Neuronal stem cell (in vitro differentiated cells): ENCODE data around the gene STARD13.

ENCODE experiments used
- DNase-seq: peaks from one replicate; pipeline ENCODE4 v3.0.0-alpha.2; 2013; ENCODE audit warnings: low spot score
- H2AFZ ChIP-seq: one replicate; pipeline ENCODE4 v1.6.1; 2013; ENCODE audit warnings: mild to moderate bottlenecking, low read length, inconsistent platforms
- H2AK5ac ChIP-seq: 2 replicates; pipeline ENCODE4 v1.6.1; 2013; ENCODE audit warnings: low read depth, mild to moderate bottlenecking, inconsistent platforms, low read length, moderate library complexity, mixed read lengths
- H2BK120ac ChIP-seq: 2 replicates; pipeline ENCODE4 v1.6.1; 2013; ENCODE audit warnings: low read depth, mild to moderate bottlenecking, inconsistent platforms, low read length, moderate library complexity, mixed read lengths
- H2BK12ac ChIP-seq: one replicate; pipeline ENCODE4 v1.6.1; 2013; ENCODE audit warnings: low read length, inconsistent platforms
- H2BK15ac ChIP-seq: 2 replicates; pipeline ENCODE4 v1.6.1; 2013; ENCODE audit warnings: mild to moderate bottlenecking, low read length, inconsistent platforms, mixed read lengths
- H2BK5ac ChIP-seq: one replicate; pipeline ENCODE4 v1.6.1; 2013; ENCODE audit warnings: inconsistent platforms, mild to moderate bottlenecking, low read length, moderate library complexity
- H3K14ac ChIP-seq: one replicate; pipeline ENCODE4 v1.6.1; 2013; ENCODE audit warnings: low read length, inconsistent platforms
- H3K18ac ChIP-seq: 2 replicates; pipeline ENCODE4 v1.6.1; 2013; ENCODE audit warnings: low read length, inconsistent platforms
- H3K23ac ChIP-seq: 2 replicates; pipeline ENCODE4 v1.6.1; 2013; ENCODE audit warnings: low read depth, mild to moderate bottlenecking, mixed read lengths, low read length, inconsistent platforms; ENCODE audit not compliant: poor library complexity
- H3K27ac ChIP-seq: replicated peaks from 3 replicates; pipeline ENCODE4 v1.5.1; 2013; ENCODE audit warnings: low read length, inconsistent platforms
- H3K27me3 ChIP-seq, 3 experiments: 2 replicates each; pipeline ENCODE4 v1.6.1; 2013; ENCODE audit warnings: low read length in 3 of 3, mild to moderate bottlenecking in 2 of 3, inconsistent platforms in 1 of 3, low read depth in 1 of 3, mixed read lengths in 1 of 3, moderate library complexity in 1 of 3; ENCODE audit not compliant: control insufficient read depth in 3 of 3, insufficient read depth in 3 of 3
- H3K36me3 ChIP-seq, 2 donors: replicated peaks in 1 of 2; 2 replicates each; pipeline ENCODE4 v1.6.1; 2013; ENCODE audit warnings: low read length in 2 of 2; ENCODE audit not compliant: control insufficient read depth in 2 of 2, insufficient read depth in 2 of 2
- H3K4ac ChIP-seq: 2 replicates; pipeline ENCODE4 v1.6.1; 2013; ENCODE audit warnings: inconsistent platforms, mild to moderate bottlenecking, low read length, moderate library complexity
- H3K4me1 ChIP-seq, 2 donors: 1 replicate in 1 of 2; 2 replicates in 1 of 2; pipeline ENCODE4 v1.6.1; 2013; ENCODE audit warnings: low read length in 2 of 2, low read depth in 1 of 2; ENCODE audit not compliant: control insufficient read depth in 2 of 2, insufficient read depth in 1 of 2
- H3K4me2 ChIP-seq: one replicate; pipeline ENCODE4 v1.6.1; 2013; ENCODE audit warnings: mild to moderate bottlenecking, low read length, inconsistent platforms; ENCODE audit not compliant: insufficient read depth, poor library complexity, severe bottlenecking
- H3K4me3 ChIP-seq, 2 donors: 2 replicates each; pipeline ENCODE4 v1.5.1; 2013; ENCODE audit warnings: low read length in 2 of 2, mild to moderate bottlenecking in 2 of 2, inconsistent platforms in 1 of 2, moderate library complexity in 1 of 2
- H3K79me1 ChIP-seq: one replicate; pipeline ENCODE4 v1.6.1; 2013; ENCODE audit warnings: low read depth, mild to moderate bottlenecking, inconsistent platforms, low read length, moderate library complexity
- H3K9ac ChIP-seq: one replicate; pipeline ENCODE4 v1.6.1; 2013; ENCODE audit warnings: mild to moderate bottlenecking, low read depth, low read length, inconsistent platforms; ENCODE audit not compliant: poor library complexity
- H3K9me3 ChIP-seq, 2 donors: replicated peaks in 1 of 2; 2 replicates each; pipeline versions ENCODE3 to v1.6.1; 2013; ENCODE audit warnings: low read length in 2 of 2, mild to moderate bottlenecking in 2 of 2, inconsistent platforms in 1 of 2, low read depth in 1 of 2, mixed read lengths in 1 of 2, moderate library complexity in 1 of 2; ENCODE audit not compliant: control insufficient read depth in 2 of 2, insufficient read depth in 1 of 2
- H4K8ac ChIP-seq: one replicate; pipeline ENCODE4 v1.6.1; 2013; ENCODE audit warnings: low read depth, mild to moderate bottlenecking, inconsistent platforms, low read length, moderate library complexity
- H4K91ac ChIP-seq: one replicate; pipeline ENCODE4 v1.6.1; 2013; ENCODE audit warnings: low read length, low read depth, mild to moderate bottlenecking, inconsistent platforms; ENCODE audit not compliant: poor library complexity
- WGBS, 2 donors: extraction: QIAGEN DNeasy Blood & Tissue Kit; methylation state at CpG; one replicate each; pipeline ENCODE4 v1.1.7; 2013; ENCODE audit warnings: missing lambda C conversion rate in 2 of 2, mixed read lengths in 1 of 2; ENCODE audit not compliant: insufficient read length in 2 of 2, insufficient replicate concordance in 1 of 2; ENCODE audit errors: extremely low coverage in 2 of 2; 5-methylcytosine and 5-hydroxymethylcytosine counted together

The STARD13 gene

DNA sequence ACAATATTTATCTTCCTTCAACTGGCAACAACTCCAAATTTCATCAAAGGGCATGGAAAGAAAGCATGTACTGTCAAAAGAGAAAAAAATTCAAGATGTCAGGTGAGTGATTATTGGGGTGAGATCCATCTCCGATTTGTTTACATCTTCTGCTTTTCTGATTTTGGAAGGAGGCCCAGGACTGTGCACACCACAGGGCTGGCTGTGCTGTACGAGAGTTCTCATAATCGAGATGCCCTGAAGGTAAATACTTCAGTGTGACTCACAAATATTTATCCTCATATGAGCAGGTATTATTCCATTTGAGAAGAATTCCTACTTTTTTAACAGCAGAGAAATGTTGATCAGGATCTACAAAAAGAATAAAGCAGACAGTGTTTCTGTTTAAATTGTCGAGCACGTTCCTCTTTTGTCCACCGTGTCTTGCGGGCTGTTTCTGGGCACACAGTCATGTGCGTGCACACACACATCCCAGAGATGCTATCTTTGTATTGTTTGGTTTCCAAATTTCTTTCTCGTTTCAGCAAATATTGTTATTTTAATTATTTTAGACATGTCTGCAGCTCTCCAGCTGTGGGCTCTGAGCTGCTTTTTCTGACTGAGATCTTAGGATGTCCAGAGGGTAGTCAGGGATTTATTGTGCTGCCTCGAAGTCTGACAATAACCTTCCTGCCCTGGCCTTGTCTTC lies 165.6 kb downstream of the STARD13 start:
- Histone ChIP-seq H4K91ac (no peak overlapping the region), H2AFZ (no peak overlapping the region), H2BK12ac (no peak overlapping the region), H2BK120ac (no peak overlapping the region), H3K23ac (no peak overlapping the region), H3K9me3 (no peaks in the 10 kb centered on the region), H3K18ac (no peak overlapping the region), H3K27me3 (no peaks in the 10 kb centered on the region), H3K4ac (no peak overlapping the region), H2BK5ac (no peak overlapping the region), H3K36me3 (no peaks in the 10 kb centered on the region), H3K4me3 (no peak overlapping the region), H3K9ac (no peak overlapping the region), H2BK15ac (no peak overlapping the region), H3K79me1 (no peaks in the 10 kb centered on the region), H3K4me1 (peaks cover 4 to 11% of the 10 kb centered on the region in 2 donors), H4K8ac (no peak overlapping the region), H3K27ac (no peak overlapping the region), H3K14ac (no peak overlapping the region), H3K4me2 (no peak overlapping the region), H2AK5ac (no peak overlapping the region)
- no CpG with 5 or more reads among the region's 10 CpGs for WGBS, 2 donors
- DNase-seq: no peak

DNA sequence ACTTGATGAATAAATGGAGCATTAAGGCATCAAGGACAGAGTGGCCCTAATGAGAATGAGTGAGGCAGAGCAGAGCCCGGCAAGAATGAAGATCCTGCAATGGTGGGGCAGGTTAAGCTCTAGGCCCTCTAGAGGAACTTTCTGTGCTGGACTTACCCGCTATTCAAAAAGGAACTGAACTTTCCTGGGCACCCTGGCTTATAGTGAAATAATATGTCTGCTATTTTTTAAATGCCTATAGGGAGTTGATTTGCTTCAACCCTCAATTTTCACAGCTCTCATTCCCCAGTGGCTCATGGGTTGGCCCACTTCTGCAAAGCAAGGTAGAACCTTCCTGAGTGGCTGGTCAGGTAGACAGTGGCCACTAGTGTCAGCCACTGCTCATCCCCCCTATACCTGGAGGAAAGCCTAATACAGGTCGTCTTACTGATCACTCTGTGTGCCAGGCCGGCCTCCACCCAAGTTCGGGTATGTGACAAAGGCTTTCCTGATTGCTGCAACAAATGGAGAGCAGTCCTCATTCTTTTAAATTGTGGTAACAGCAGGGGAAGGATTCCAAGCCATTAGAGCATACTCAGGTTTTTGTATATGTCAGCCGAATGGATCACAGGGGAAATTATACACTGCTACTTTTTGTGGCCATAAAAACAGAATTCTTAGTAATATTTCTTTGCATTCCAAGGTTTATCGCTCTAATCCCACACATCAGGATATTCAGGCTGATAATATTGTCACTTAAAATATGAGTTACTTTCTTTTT lies 166.4 kb downstream of the STARD13 start:
- no peak for DNase-seq
- no peak overlapping the region for H4K91ac ChIP-seq
- no peak overlapping the region for H2BK5ac ChIP-seq
- no CpG with 5 or more reads among the region's 7 CpGs for WGBS, 2 donors
- H2BK12ac ChIP-seq: no peak overlapping the region
- no peak overlapping the region for H2BK120ac ChIP-seq
- no peaks in the 10 kb centered on the region for H3K79me1 ChIP-seq
- no peak overlapping the region for H2AFZ ChIP-seq
- H3K14ac ChIP-seq: no peak overlapping the region
- peaks cover 4 to 11% of the 10 kb centered on the region in 2 donors for H3K4me1 ChIP-seq
- H3K27me3 ChIP-seq: no peaks in the 10 kb centered on the region
- H3K23ac ChIP-seq: no peak overlapping the region
- no peak overlapping the region for H3K4ac ChIP-seq
- H3K9ac ChIP-seq: no peak overlapping the region
- no peak overlapping the region for H3K18ac ChIP-seq
- H2AK5ac ChIP-seq: no peak overlapping the region
- H3K36me3 ChIP-seq: no peaks in the 10 kb centered on the region
- H2BK15ac ChIP-seq: no peak overlapping the region
- no peak overlapping the region for H3K4me3 ChIP-seq
- H4K8ac ChIP-seq: no peak overlapping the region
- H3K27ac ChIP-seq: no peak overlapping the region
- no peak overlapping the region for H3K4me2 ChIP-seq
- H3K9me3 ChIP-seq: no peaks in the 10 kb centered on the region

DNA sequence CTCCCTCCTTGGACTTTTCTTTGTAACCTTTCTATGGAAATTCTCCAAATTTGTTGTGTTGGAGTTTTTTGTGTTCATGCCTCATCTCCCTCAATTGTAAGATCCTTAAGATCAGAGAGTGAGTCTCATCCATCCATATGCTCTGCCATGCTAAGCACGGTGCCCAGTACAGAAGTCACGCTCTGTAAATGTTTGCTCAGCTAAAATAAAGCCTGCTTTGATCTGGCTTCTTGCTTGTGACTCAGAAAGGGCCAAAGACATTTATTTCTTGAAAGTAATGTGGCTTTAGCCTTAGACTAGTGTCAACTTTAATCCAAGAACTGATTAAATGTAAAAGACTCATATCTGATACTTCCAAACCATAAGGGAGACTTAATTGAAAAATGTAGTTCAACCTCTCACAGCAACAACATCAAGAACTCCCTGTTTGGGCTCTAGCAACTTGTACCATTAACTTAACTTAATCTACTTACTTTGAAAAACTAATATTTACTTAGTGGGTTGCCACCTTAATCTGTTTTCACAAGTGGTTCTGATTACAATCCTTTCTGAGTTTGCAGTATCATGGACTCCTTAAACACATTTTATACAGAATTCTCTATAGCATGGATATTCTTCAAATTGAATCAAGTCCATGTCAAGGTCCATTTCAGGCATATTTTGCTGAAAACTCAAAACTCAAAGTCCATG lies 169.1 kb downstream of the STARD13 start:
- no peak overlapping the region for H3K23ac ChIP-seq
- H3K4me2 ChIP-seq: no peak overlapping the region
- H2AFZ ChIP-seq: no peak overlapping the region

DNA sequence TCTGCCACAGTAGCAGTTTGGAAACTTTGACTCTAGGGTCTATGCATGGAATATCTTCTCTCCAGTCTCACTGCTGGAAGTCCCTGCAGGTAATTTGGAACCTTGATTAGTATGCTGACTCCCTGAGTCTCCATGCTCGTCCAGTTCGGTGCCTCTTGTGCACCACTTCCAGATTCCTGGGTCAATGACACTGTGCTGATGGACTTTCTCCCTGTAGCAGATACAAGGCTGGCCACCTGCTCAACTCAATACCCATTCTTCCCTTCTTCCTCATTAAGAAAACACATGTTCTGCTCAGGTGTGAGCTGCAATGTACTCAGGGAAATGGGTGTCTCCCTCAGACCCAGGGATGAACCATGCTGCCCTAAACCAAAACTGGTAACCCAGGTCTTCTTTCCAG lies 170.3 kb downstream of the STARD13 start:
- no peaks in the 10 kb centered on the region for H3K9me3 ChIP-seq
- H2AK5ac ChIP-seq: no peak overlapping the region
- no peak overlapping the region for H2BK5ac ChIP-seq
- no CpG with 5 or more reads among the region's 2 CpGs for WGBS, 2 donors
- no peak overlapping the region for H2BK12ac ChIP-seq
- no peak overlapping the region for H2AFZ ChIP-seq
- H3K4me2 ChIP-seq: no peak overlapping the region
- H3K23ac ChIP-seq: no peak overlapping the region
- H3K79me1 ChIP-seq: no peaks in the 10 kb centered on the region
- H3K4me3 ChIP-seq: no peak overlapping the region
- H3K14ac ChIP-seq: no peak overlapping the region
- H3K18ac ChIP-seq: no peak overlapping the region
- no peak overlapping the region for H3K27ac ChIP-seq
- no peak overlapping the region for H4K91ac ChIP-seq
- no peak overlapping the region for H3K9ac ChIP-seq
- H3K27me3 ChIP-seq: no peaks in the 10 kb centered on the region
- H4K8ac ChIP-seq: no peak overlapping the region
- H3K4ac ChIP-seq: no peak overlapping the region
- no peak overlapping the region for H2BK120ac ChIP-seq
- no peaks in the 10 kb centered on the region for H3K36me3 ChIP-seq
- no peak for DNase-seq
- no peak overlapping the region for H2BK15ac ChIP-seq
- H3K4me1 ChIP-seq: no peaks in the 10 kb centered on the region

More for the DNA sequence above, 169.1 kb downstream of the STARD13 start:
- no peaks in the 10 kb centered on the region for H3K27me3 ChIP-seq
- no peaks in the 10 kb centered on the region for H3K79me1 ChIP-seq
- H2BK12ac ChIP-seq: no peak overlapping the region
- no peak overlapping the region for H3K4ac ChIP-seq
- DNase-seq: no peak
- no peak overlapping the region for H4K8ac ChIP-seq
- no peaks in the 10 kb centered on the region for H3K9me3 ChIP-seq
- H3K4me3 ChIP-seq: no peak overlapping the region
- H3K9ac ChIP-seq: no peak overlapping the region
- no CpG with 5 or more reads among the region's 2 CpGs for WGBS, 2 donors
- no peak overlapping the region for H2BK5ac ChIP-seq
- no peak overlapping the region for H2AK5ac ChIP-seq
- no peaks in the 10 kb centered on the region for H3K36me3 ChIP-seq
- H2BK120ac ChIP-seq: no peak overlapping the region
- H2BK15ac ChIP-seq: no peak overlapping the region
- H3K18ac ChIP-seq: no peak overlapping the region
- no peak overlapping the region for H3K14ac ChIP-seq
- H4K91ac ChIP-seq: no peak overlapping the region
- no peak overlapping the region for H3K27ac ChIP-seq
- H3K4me1 ChIP-seq: no peaks in the 10 kb centered on the region
